HG02885 (cell line): ENCODE measurements around the gene RAB1A.
A peak's percentile ranks its signal among the peaks of the same experiment; 100 is the strongest.

Experiments
- ATAC-seq: cut with Tn5 transposase; IDR thresholded peaks from one replicate; pipeline ENCODE4 v1.9.1; 2021; ENCODE audit warnings: mild to moderate bottlenecking; ENCODE audit not compliant: unreplicated experiment, poor library complexity

Gene RAB1A

DNA sequence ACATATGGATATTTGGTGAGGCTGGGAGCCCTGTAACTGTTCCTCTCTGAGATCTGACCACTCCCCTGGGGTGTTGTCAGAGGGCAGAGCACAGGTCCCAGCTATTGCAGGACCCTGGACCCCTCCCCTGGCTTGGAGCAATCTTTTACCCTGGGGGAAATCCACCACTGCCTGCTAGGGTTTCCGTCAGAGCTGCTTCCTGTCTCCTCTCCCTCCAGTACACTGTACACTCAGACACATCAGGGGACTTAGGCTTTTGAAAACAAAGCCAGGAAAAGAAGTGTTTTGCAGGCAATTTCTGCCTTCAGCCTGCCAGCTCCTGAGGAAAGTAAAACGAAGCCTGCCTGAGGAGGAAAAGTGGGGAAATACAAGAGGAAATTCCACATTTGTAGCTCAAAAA, 86.9 kb downstream of the RAB1A start:
- ATAC-seq, result no peak

DNA sequence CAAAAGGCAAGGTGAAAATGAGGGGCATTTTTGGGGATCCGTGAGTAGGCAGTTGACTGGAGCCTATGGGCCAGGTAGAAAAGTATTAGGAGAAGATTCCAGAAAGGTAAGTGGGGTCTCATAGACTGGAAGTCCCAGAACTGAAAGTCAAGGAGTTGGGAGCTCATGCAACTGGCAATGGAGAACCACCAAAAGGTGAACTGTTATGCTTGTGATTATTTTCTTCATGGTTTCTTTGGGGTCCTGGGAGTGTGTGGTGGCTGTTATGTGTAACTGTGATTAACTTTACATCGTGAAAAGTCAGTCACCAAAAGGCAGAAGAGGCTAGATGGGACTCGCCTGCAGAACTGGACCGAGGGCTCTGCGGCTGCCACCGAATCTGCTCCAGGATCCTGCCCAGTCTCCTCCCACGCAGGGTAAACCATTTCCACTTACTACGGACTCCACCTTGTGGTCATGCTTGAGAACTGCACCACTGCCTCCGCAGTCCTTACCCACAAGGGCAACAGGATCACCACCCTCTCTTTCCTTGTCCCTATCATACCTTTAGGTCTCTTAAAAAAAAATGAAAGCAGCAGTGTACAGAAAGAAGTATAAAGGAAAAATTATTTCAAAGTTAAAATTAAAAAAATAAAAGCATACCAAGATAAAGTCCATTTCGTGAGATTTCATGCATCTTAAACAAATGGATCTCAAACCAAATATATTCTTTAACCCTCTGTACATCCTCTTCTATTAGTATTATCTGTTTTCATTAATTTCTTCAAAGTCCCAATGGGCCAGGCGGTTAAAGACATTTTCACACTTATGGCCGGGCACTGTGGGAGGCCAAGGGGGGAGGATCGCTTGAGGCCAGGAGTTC, 89.3 kb downstream of the RAB1A start:
- ATAC-seq, result peak; percentile 86

DNA sequence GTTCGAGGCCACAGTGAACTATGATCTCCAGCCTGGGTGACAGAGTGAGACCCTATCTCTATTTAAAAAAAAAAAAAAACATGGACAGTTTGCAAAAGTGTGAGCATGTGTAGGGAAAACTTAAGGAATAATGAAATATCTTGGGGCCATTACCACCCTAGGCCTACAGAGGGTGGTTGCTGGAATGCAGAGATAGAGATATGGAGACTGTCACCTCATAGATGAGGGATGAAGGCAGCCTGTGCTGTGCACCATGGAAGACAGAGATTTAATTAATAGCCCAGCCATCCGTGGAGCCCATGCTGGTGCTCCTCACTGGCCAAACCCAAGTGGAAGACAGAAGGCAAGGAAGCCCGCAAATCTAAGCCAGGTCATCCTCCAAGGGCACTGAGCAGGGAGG, 90.3 kb downstream of the RAB1A start:
- ATAC-seq, result no peak

DNA sequence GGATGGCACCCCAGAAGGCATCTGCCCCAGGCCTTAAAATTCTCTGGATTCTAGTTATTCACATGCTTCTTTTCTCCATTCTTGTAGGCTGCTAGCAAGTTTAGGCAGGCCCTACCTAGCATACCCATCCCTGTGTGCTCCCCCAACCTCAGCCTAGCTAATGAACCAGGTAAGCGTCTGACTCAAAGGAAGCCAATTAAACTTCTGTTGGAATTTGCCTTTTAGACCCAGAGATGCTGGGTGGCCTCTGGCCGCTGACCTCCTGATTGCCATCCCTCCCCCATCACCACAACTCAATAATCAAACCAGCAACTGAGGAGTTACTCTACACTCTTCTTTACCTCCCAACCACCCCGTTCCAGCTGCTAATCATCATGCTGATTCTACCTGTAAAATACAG, 92.7 kb downstream of the RAB1A start:
- ATAC-seq, result no peak
